RWPE1 (cell line): ENCODE measurements around the gene RBM6.
"Not testable (repeated sequence)": the region's sequence is repeated elsewhere in the genome, so short reads cannot be mapped to it uniquely, and the experiment has no call there.

Source experiments
- CTCF ChIA-PET: fragments of 350-600 bp; sonication (Branson Sonifier 250); formaldehyde crosslinking; extraction: SDS; loops from one replicate; lab custom pipeline; 2021; lab: Yijun Ruan, JAX
- POLR2A ChIA-PET: fragments of 400-600 bp; formaldehyde crosslinking; extraction: SDS; loops from one replicate; lab custom pipeline; 2020; ENCODE audit warnings: antibody characterized with exemption; ENCODE audit not compliant: low non-redundant PET; lab: Yijun Ruan, JAX
- DNase-seq: peaks from one replicate; pipeline ENCODE4 v3.0.0; 2012; ENCODE audit warnings: low spot score
- H3K27ac ChIP-seq: fragments of 450-650 bp; 2 replicates; pipeline ENCODE4 v1.5.1; 2017
- CTCF ChIP-seq: fragments of 450-650 bp; conservative IDR thresholded peaks from 2 replicates; pipeline ENCODE4 v1.5.1; 2017; ENCODE audit warnings: low read depth, mild to moderate bottlenecking

RBM6 gene

GRCh38 chr3:49900491-49901153 is 39.3 kb upstream of the RBM6 start:
- ChIA-PET CTCF (interaction anchor here (0.6 to 1.0 kb wide), 2 partner anchors 21 to 80 kb away, joined by 3 read pairs; no protein-coding TSS in a partner anchor), POLR2A (interaction anchor here (0.7 to 0.9 kb wide), 2 partner anchors 16 to 45 kb away, joined by 3 read pairs; no protein-coding TSS in a partner anchor)
- no peak for TF ChIP-seq CTCF
- H3K27ac ChIP-seq = peak overlapping the region; percentile 100
- DNase-seq = peak; percentile 96

- peak overlapping the region; percentile 100 for H3K27ac ChIP-seq
- CTCF ChIA-PET = interaction anchor here (0.5 to 1.0 kb wide), 3 partner anchors 15 to 98 kb away, joined by 3 to 4 read pairs (median 3); no protein-coding TSS in a partner anchor
- POLR2A ChIA-PET = interaction anchor here (0.6 kb wide), 1 partner anchor 33 kb away, joined by 3 read pairs; no protein-coding TSS in a partner anchor
Observed at GRCh38 chr3:49901366-49902339, 38.3 kb upstream of the RBM6 start.

GRCh38 chr3:49902511-49903345 is 37.2 kb upstream of the RBM6 start:
- TF ChIP-seq CTCF = no peak
- ChIA-PET CTCF (interaction anchor here (1.0 kb wide), 1 partner anchor 99 kb away, joined by 3 read pairs; no protein-coding TSS in a partner anchor), POLR2A (interaction anchor here (0.6 kb wide), 1 partner anchor 32 kb away, joined by 3 read pairs; no protein-coding TSS in a partner anchor)
- H3K27ac ChIP-seq = peak overlapping the region; percentile 100
- DNase-seq = no peak

More at GRCh38 chr3:49901366-49902339, 38.3 kb upstream of the RBM6 start:
- no peak for TF ChIP-seq CTCF
- DNase-seq = no peak

GRCh38 chr3:49903451-49904424 is 36.2 kb upstream of the RBM6 start, which contains the start of gene MST1R:
Gene MST1R, minus strand, starts transcription at chr3:49903873. Its CDS starts 264 bp downstream, at chr3:49903609.
- no peak for TF ChIP-seq CTCF

GRCh38 chr3:49904448-49904847 is 35.5 kb upstream of the RBM6 start:
- CTCF ChIA-PET = interaction anchor here (1.0 kb wide), 1 partner anchor 56 kb away, joined by 3 read pairs; no protein-coding TSS in a partner anchor
- peak overlapping the region; percentile 100 for H3K27ac ChIP-seq
- DNase-seq, POLR2A ChIA-PET: not testable (repeated sequence)

More at GRCh38 chr3:49903451-49904424, 36.2 kb upstream of the RBM6 start, which contains the start of gene MST1R:
- ChIA-PET POLR2A (no interaction called here), CTCF (no interaction called here)
- peak; percentile 85 for DNase-seq
- H3K27ac ChIP-seq = peak within 1 kb of the TSS; percentile 100
